ENCODE data around the gene UBE2G2. TPM values are rescaled to one million over a fixed set of nuclear protein-coding genes. Genes with fewer than 3 reads are reported as not detected.

UBE2G2 gene
- polyA plus RNA-seq, 1 donor (not counting 4 experiments of a cell fraction or from before 2014, with no cell fraction given) = 106 TPM

GRCh38 chr21:44736291-44737004 is 65.2 kb downstream of the UBE2G2 start:
- Histone ChIP-seq H3K9me1 (ENCODE audit: control insufficient read depth, extremely low read depth, insufficient read depth, low read length) (no peaks in the 10 kb centered on the region), H3K36me3 (ENCODE audit: control insufficient read depth in 2 of 2, extremely low read depth in 1 of 2, insufficient read depth in 2 of 2, low read length in 2 of 2) (no peaks in the 10 kb centered on the region), H3K4me1 (ENCODE audit: control insufficient read depth, extremely low read depth, insufficient read depth, low read length) (no peaks in the 10 kb centered on the region), H3K79me2 (ENCODE audit: control insufficient read depth, insufficient read depth, low read length) (no peaks in the 10 kb centered on the region), H3K27me3 (ENCODE audit: control insufficient read depth, extremely low read depth, insufficient read depth, low read length) (peaks cover 2% of the 10 kb centered on the region), H4K20me1 (ENCODE audit: control insufficient read depth, extremely low read depth, insufficient read depth, low read length) (no peaks in the 10 kb centered on the region), H3K9me3 (ENCODE audit: control insufficient read depth, low read depth, low read length) (peaks cover 20% of the 10 kb centered on the region), H2AFZ (ENCODE audit: control insufficient read depth, low read length) (no peak overlapping the region), H3K9ac (ENCODE audit: control insufficient read depth, extremely low read depth, insufficient read depth, low read length) (no peak overlapping the region), H3K4me3 (ENCODE audit: control insufficient read depth in 2 of 3, extremely low read depth in 1 of 3, insufficient read depth in 2 of 3, low read depth in 1 of 3, low read length in 3 of 3) (no peak overlapping the region), H3K4me2 (ENCODE audit: control insufficient read depth, extremely low read depth, insufficient read depth, low read depth, low read length) (no peak overlapping the region), H3K27ac (ENCODE audit: control insufficient read depth, insufficient read depth, low read length) (no peak overlapping the region)
- TF ChIP-seq EZH2 (IDR thresholded peaks at IDR 0.05; ENCODE audit: low read length) (no peak), CTCF (optimal IDR thresholded peaks at IDR 0.05 in 1 of 3, IDR thresholded peaks at IDR 0.05 in 1 of 3, conservative IDR thresholded peaks at IDR 0.05 in 1 of 3; ENCODE audit: extremely low read depth in 1 of 3, insufficient read depth in 2 of 3, low read length in 3 of 3) (no peak)
- FAIRE-seq (no peak), DNase-seq (ENCODE audit: low read depth, low spot score) (no peak)
- dilution Hi-C loops (cut with MboI; ENCODE audit: extremely low pct_ligation_motif_present, low sequenced_read_pairs) = loop anchor here (25.0 kb wide), 1 partner anchor 249 kb away; no protein-coding TSS in a partner anchor

GRCh38 chr21:44735821-44736220 is 65.8 kb downstream of the UBE2G2 start:
- Histone ChIP-seq H3K36me3 (ENCODE audit: control insufficient read depth in 2 of 2, extremely low read depth in 1 of 2, insufficient read depth in 2 of 2, low read length in 2 of 2) (no peaks in the 10 kb centered on the region), H3K27ac (ENCODE audit: control insufficient read depth, insufficient read depth, low read length) (no peak overlapping the region), H3K9me3 (ENCODE audit: control insufficient read depth, low read depth, low read length) (peaks cover 20% of the 10 kb centered on the region), H3K4me3 (ENCODE audit: control insufficient read depth in 2 of 3, extremely low read depth in 1 of 3, insufficient read depth in 2 of 3, low read depth in 1 of 3, low read length in 3 of 3) (no peak overlapping the region), H3K4me1 (ENCODE audit: control insufficient read depth, extremely low read depth, insufficient read depth, low read length) (no peaks in the 10 kb centered on the region), H2AFZ (ENCODE audit: control insufficient read depth, low read length) (no peak overlapping the region), H3K9me1 (ENCODE audit: control insufficient read depth, extremely low read depth, insufficient read depth, low read length) (no peaks in the 10 kb centered on the region), H3K27me3 (ENCODE audit: control insufficient read depth, extremely low read depth, insufficient read depth, low read length) (peaks cover 3% of the 10 kb centered on the region), H3K79me2 (ENCODE audit: control insufficient read depth, insufficient read depth, low read length) (no peaks in the 10 kb centered on the region), H3K9ac (ENCODE audit: control insufficient read depth, extremely low read depth, insufficient read depth, low read length) (no peak overlapping the region), H4K20me1 (ENCODE audit: control insufficient read depth, extremely low read depth, insufficient read depth, low read length) (no peaks in the 10 kb centered on the region), H3K4me2 (ENCODE audit: control insufficient read depth, extremely low read depth, insufficient read depth, low read depth, low read length) (no peak overlapping the region)
- dilution Hi-C loops (cut with MboI; ENCODE audit: extremely low pct_ligation_motif_present, low sequenced_read_pairs) = loop anchor here (25.0 kb wide), 1 partner anchor 249 kb away; no protein-coding TSS in a partner anchor
- no peak for FAIRE-seq
- no peak for DNase-seq (ENCODE audit: low read depth, low spot score)
- TF ChIP-seq EZH2 (IDR thresholded peaks at IDR 0.05; ENCODE audit: low read length) (no peak), CTCF (optimal IDR thresholded peaks at IDR 0.05 in 1 of 3, IDR thresholded peaks at IDR 0.05 in 1 of 3, conservative IDR thresholded peaks at IDR 0.05 in 1 of 3; ENCODE audit: extremely low read depth in 1 of 3, insufficient read depth in 2 of 3, low read length in 3 of 3) (no peak)
